PC-9 (cell line): ENCODE data around the gene TEX30. TPM values are rescaled to one million over a fixed set of nuclear protein-coding genes. Genes with fewer than 3 reads are reported as not detected.

Source experiments
- BruUV-seq: library from RNA; stranded (reverse); fragments of 400-500 nt; replicated peaks from 2 replicates; lab custom pipeline; 2021; lab: Mats Ljungman, UMichigan
- CTCF ChIA-PET: fragments of 300-600 bp; sonication (Branson Sonifier 250); formaldehyde crosslinking; loops from one replicate; lab custom pipeline; 2022; ENCODE audit warnings: antibody characterized with exemption; lab: Charles Lee
- POLR2A ChIA-PET: fragments of 300-600 bp; sonication (Branson Sonifier 250); formaldehyde crosslinking; loops from one replicate; lab custom pipeline; 2022; ENCODE audit warnings: antibody characterized with exemption; ENCODE audit not compliant: unreplicated experiment; lab: Charles Lee
- DNase-seq, 2 experiments: peaks; one replicate each; pipeline versions ENCODE4 v3.0.0 to v3.0.0-alpha.2; 2015 to 2022; ENCODE audit warnings: mixed read lengths in 1 of 2
- H2AFZ ChIP-seq: fragments of 200-600 bp; sonication (generic); 2 replicates; pipeline ENCODE4 v1.8.1; 2017; ENCODE audit warnings: antibody characterized with exemption
- H3F3A ChIP-seq: fragments of 200-600 bp; sonication (generic); 2 replicates; pipeline ENCODE4 v1.8.1; 2017; ENCODE audit warnings: antibody characterized with exemption, mild to moderate bottlenecking, low read depth; ENCODE audit not compliant: insufficient read depth
- H3K27ac ChIP-seq: fragments of 200-600 bp; sonication (generic); 2 replicates; pipeline ENCODE4 v1.6.1; 2016; ENCODE audit warnings: mixed run types
- H3K27me3 ChIP-seq: fragments of 200-600 bp; sonication (generic); 2 replicates; pipeline ENCODE4 v1.6.1; 2016; ENCODE audit warnings: low read depth, mixed run types; ENCODE audit not compliant: insufficient read depth
- H3K36me3 ChIP-seq: fragments of 200-600 bp; sonication (generic); 2 replicates; pipeline ENCODE4 v1.6.1; 2016; ENCODE audit warnings: low read depth, mixed run types
- H3K4me1 ChIP-seq: fragments of 200-600 bp; sonication (generic); replicated peaks from 2 replicates; pipeline ENCODE4 v1.6.1; 2016; ENCODE audit warnings: mixed run types; ENCODE audit not compliant: insufficient read depth
- H3K4me2 ChIP-seq: fragments of 200-600 bp; sonication (generic); 2 replicates; pipeline ENCODE4 v1.6.1; 2017; ENCODE audit warnings: mixed run types
- H3K4me3 ChIP-seq: fragments of 200-600 bp; sonication (generic); 2 replicates; pipeline ENCODE4 v1.6.1; 2016; ENCODE audit warnings: mixed run types
- H3K79me2 ChIP-seq: fragments of 200-600 bp; sonication (generic); 2 replicates; pipeline ENCODE4 v1.6.1; 2017; ENCODE audit warnings: low read depth, mixed run types
- H3K9me2 ChIP-seq: fragments of 200-600 bp; sonication (generic); 2 replicates; pipeline ENCODE4 v1.8.1; 2017; ENCODE audit warnings: mild to moderate bottlenecking; ENCODE audit not compliant: insufficient read depth
- H3K9me3 ChIP-seq: fragments of 200-600 bp; sonication (generic); 2 replicates; pipeline ENCODE4 v1.8.1; 2016; ENCODE audit warnings: low read depth; ENCODE audit not compliant: insufficient read depth
- H4K20me1 ChIP-seq: fragments of 200-600 bp; sonication (generic); 2 replicates; pipeline ENCODE4 v1.8.1; 2017; ENCODE audit not compliant: insufficient read depth
- CTCF ChIP-seq: fragments of 200-600 bp; sonication (generic); conservative IDR thresholded peaks from 2 replicates; pipeline ENCODE4 v1.6.1; 2017; ENCODE audit warnings: mixed run types, antibody characterized with exemption, mild to moderate bottlenecking, moderate library complexity
- EZH2 ChIP-seq: fragments of 200-600 bp; sonication (generic); IDR thresholded peaks from 2 replicates; pipeline ENCODE4 v1.8.0; 2017; ENCODE audit warnings: antibody characterized with exemption, low read depth
- intact Hi-C: fragments of 100-400 bp; cut with micrococcal nuclease; formaldehyde crosslinking; loops from one replicate; pipeline ENCODE4 v1.10.0; 2022; ENCODE audit not compliant: unreplicated experiment
- total RNA-seq: library from RNA; stranded (reverse); gene quantifications from 2 replicates; pipeline ENCODE4 v1.2.3, GENCODE V29; 2021

TEX30 gene
- total RNA-seq, 1 experiment from 2014 or later: 13.1 TPM

- Histone ChIP-seq H3K9me3 (no peaks in the 10 kb centered on the region; the same call in 1 of the 2 replicates), H3K9me2 (no peaks in the 10 kb centered on the region), H2AFZ (no peak overlapping the region), H3F3A (no peaks in the 10 kb centered on the region; the same call in 1 of the 2 replicates), H3K27ac (no peak overlapping the region), H3K27me3 (no peaks in the 10 kb centered on the region), H4K20me1 (no peaks in the 10 kb centered on the region), H3K4me3 (no peak overlapping the region), H3K4me1 (no peaks in the 10 kb centered on the region), H3K36me3 (peaks cover 15% of the 10 kb centered on the region; the same call in 1 of the 2 replicates), H3K4me2 (no peak overlapping the region), H3K79me2 (no peaks in the 10 kb centered on the region; the same call in 1 of the 2 replicates)
- DNase-seq: no peak
- BruUV-seq: no TSS peak
- POLR2A ChIA-PET: no interaction called here
- TF ChIP-seq CTCF (no peak), EZH2 (no peak)
- CTCF ChIA-PET: no interaction called here
- intact Hi-C loops: no loop called here
Measured at GRCh38 chr13:102814025-102814607, 40.5 kb upstream of the TEX30 start.

- Histone ChIP-seq H3K36me3 (peaks cover 15% of the 10 kb centered on the region; the same call in 1 of the 2 replicates), H3K79me2 (no peaks in the 10 kb centered on the region; the same call in 1 of the 2 replicates)
- POLR2A ChIA-PET: no interaction called here
Measured at GRCh38 chr13:102812611-102813287, 39.2 kb upstream of the TEX30 start.

GRCh38 chr13:102807699-102808098 is 34.1 kb upstream of the TEX30 start:
- Histone ChIP-seq H4K20me1 (no peaks in the 10 kb centered on the region), H3K27me3 (no peaks in the 10 kb centered on the region), H3K79me2 (no peaks in the 10 kb centered on the region), H3K9me2 (no peaks in the 10 kb centered on the region), H2AFZ (no peak overlapping the region), H3K27ac (no peak overlapping the region), H3K4me3 (no peak overlapping the region), H3K9me3 (no peaks in the 10 kb centered on the region; the same call in 1 of the 2 replicates), H3K4me2 (no peak overlapping the region), H3K4me1 (no peaks in the 10 kb centered on the region), H3K36me3 (peaks cover 5% of the 10 kb centered on the region; the same call in 1 of the 2 replicates), H3F3A (no peaks in the 10 kb centered on the region; the same call in 1 of the 2 replicates)
- CTCF ChIA-PET: no interaction called here
- DNase-seq: no peak
- intact Hi-C loops: no loop called here
- POLR2A ChIA-PET: no interaction called here
- no TSS peak for BruUV-seq
- TF ChIP-seq EZH2 (no peak), CTCF (no peak)

More at GRCh38 chr13:102812611-102813287, 39.2 kb upstream of the TEX30 start:
- Histone ChIP-seq H2AFZ (no peak overlapping the region), H3K4me2 (no peak overlapping the region), H3K9me3 (no peaks in the 10 kb centered on the region; the same call in 1 of the 2 replicates), H4K20me1 (no peaks in the 10 kb centered on the region), H3K27ac (no peak overlapping the region), H3K4me1 (no peaks in the 10 kb centered on the region), H3K27me3 (no peaks in the 10 kb centered on the region), H3K9me2 (no peaks in the 10 kb centered on the region), H3K4me3 (no peak overlapping the region), H3F3A (no peaks in the 10 kb centered on the region; the same call in 1 of the 2 replicates)
- TF ChIP-seq EZH2 (no peak), CTCF (no peak)
- CTCF ChIA-PET: no interaction called here
- intact Hi-C loops: no loop called here
- BruUV-seq: no TSS peak
- no peak for DNase-seq
